Omental fat pad (tissue), 4 donors: ENCODE measurements around the gene DTX4. TPM values are rescaled to one million over a fixed set of nuclear protein-coding genes. Genes with fewer than 3 reads are reported as not detected.

Experiments used
- ATAC-seq: fragments of 150-250 bp; one replicate; pipeline ENCODE4 v1.9.1; 2016; ENCODE audit warnings: mild to moderate bottlenecking, moderate library complexity; ENCODE audit not compliant: low FRiP score
- DNase-seq: peaks from one replicate; pipeline ENCODE4 v3.0.0-alpha.2; 2019; ENCODE audit warnings: low spot score
- CTCF ChIP-seq, 3 donors: fragments of 450-650 bp; IDR thresholded peaks; one replicate each; pipeline ENCODE4 v1.5.1; 2016 to 2017; ENCODE audit warnings: antibody characterized with exemption in 3 of 3, mild to moderate bottlenecking in 3 of 3, moderate library complexity in 2 of 3
- total RNA-seq, 4 donors: library from RNA; depleted of rRNA; stranded (reverse); fragments of >200 nt; gene quantifications; one replicate each; pipeline ENCODE4 v1.1.0, GENCODE V29; 2016

Gene DTX4
- total RNA-seq, 4 donors from 2014 or later, result 12.0 to 75.6 (median 24.2) TPM

- DNase-seq, result no peak
These were observed 2.2 kb downstream of the DTX4 start for GRCh38 chr11:59173964-59174663.

GRCh38 chr11:59174664-59175033 is 2.7 kb downstream of the DTX4 start:
- DNase-seq (no peak), ATAC-seq (no peak)
- no peak for TF ChIP-seq CTCF (IDR thresholded peaks at IDR 0.05)

More at GRCh38 chr11:59173964-59174663, 2.2 kb downstream of the DTX4 start:
- peak; percentile 57 for ATAC-seq
- TF ChIP-seq CTCF (IDR thresholded peaks at IDR 0.05), result no peak

- no peak for ATAC-seq
- TF ChIP-seq CTCF (IDR thresholded peaks at IDR 0.05), result no peak
- no peak for DNase-seq
These were observed 3.2 kb downstream of the DTX4 start for GRCh38 chr11:59175091-59175501.

GRCh38 chr11:59176330-59176729 is 4.4 kb downstream of the DTX4 start:
- no peak for DNase-seq
- ATAC-seq, result no peak
- TF ChIP-seq CTCF (IDR thresholded peaks at IDR 0.05), result no peak

- DNase-seq (no peak), ATAC-seq (no peak)
- TF ChIP-seq CTCF (IDR thresholded peaks at IDR 0.05), result no peak
These were observed 6.5 kb downstream of the DTX4 start for GRCh38 chr11:59178402-59178801.

- TF ChIP-seq CTCF (IDR thresholded peaks at IDR 0.05), result no peak
- ATAC-seq, result no peak
- no peak for DNase-seq
These were observed 7.2 kb downstream of the DTX4 start for GRCh38 chr11:59179121-59179520.

- no peak for TF ChIP-seq CTCF (IDR thresholded peaks at IDR 0.05)
- DNase-seq (no peak), ATAC-seq (no peak)
These were observed 8.3 kb downstream of the DTX4 start for GRCh38 chr11:59180168-59180776.
